ENCODE data around the gene MED13L.
A peak's percentile ranks its signal among the peaks of the same experiment; 100 is the strongest.

MED13L gene

DNA sequence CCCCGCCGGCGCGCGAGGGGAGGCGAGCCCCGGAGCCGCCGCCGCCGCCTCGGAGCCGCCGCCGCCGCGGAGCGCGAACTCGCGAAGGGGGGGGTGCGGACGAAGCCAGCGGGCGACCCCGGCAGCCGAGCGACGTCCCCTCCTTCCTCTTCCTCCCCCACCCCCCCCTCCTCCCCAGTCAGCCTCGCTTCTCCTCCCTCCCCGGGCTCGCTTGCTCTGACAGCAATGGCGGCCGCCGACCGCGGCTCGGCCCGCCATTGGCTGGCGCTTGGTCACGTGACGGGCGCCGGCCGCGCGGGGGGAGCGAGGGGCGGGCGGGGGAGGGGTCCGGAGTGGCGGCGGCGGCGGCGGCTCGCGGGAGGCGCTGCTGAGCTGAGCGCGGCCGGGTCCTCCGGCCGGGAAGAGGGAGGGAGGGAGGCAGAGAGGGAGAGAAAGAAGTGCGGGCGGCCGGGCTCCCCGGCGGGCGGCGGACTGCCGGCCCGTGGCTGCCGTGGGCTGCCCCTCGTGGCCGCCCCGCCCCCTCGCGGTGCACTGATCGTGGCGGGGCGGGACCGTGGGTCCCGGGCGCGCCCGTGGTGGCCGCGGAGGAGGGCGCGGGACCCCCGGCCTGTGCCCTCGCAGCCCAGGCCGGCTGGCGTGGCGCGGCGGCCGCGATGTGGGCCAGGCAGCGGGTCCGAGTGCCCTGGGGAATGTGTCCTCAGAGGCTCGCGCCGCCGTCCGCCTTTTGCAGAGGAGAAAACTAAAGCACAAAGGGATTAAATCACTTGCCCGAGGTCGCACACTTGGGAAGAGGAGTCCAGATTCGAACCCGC is at the start of gene MED13L:
Gene MED13L, minus strand, starts transcription at position 227 of the 812 bp plus-strand sequence. CDS start 562 bp downstream, outside the sequence.
- DNase-seq = peak; percentile 58

DNA sequence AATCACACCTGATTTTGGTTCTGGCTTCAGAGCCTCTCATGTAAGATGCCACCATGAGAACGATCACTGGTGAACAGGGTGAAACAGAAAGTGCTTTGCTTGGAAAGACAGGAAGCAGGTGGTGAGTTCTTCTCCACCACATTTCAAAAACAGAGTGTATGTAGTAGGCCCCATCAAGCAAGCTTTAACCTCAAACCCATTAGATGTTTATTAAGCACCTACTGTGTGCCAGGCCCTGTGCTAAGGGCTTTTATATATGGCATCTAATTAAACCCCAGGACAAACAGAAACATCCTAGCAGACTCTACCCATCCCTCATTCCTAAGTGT is 47.8 kb upstream of the MED13L start:
- DNase-seq = peak; percentile 13

DNA sequence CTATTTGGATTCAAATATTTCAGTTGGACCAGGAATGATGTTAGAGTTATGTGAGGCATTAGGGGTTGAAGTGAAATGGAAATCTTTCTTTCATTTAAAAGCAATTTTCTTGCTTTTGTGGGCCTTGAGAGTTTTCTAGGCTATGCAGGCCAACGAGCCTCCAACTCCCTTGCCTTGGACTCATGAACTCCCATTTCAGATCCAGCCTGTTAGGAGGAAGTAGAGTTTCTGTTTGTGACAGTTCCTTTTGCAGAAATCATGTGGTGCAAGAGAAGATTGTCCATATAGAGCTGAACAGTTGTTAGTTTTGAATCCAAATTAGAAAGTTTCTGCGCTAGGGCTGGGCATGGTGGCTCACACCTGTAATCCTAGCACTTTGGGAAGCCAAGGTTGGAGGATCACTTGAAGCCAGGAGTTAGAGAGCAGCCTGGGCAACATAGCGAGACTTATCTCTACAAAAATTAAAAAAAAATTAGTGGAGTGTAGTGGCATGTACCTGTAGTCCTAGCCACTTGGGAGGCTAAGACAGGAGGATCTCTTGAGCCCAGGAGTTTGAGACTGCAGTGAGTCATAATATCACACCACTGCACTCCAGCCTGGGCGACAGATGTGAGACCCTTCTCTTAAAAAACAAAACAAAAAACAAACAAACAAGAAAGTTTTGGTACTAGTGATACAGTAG is 47.3 kb upstream of the MED13L start:
- DNase-seq = peak; percentile 47

DNA sequence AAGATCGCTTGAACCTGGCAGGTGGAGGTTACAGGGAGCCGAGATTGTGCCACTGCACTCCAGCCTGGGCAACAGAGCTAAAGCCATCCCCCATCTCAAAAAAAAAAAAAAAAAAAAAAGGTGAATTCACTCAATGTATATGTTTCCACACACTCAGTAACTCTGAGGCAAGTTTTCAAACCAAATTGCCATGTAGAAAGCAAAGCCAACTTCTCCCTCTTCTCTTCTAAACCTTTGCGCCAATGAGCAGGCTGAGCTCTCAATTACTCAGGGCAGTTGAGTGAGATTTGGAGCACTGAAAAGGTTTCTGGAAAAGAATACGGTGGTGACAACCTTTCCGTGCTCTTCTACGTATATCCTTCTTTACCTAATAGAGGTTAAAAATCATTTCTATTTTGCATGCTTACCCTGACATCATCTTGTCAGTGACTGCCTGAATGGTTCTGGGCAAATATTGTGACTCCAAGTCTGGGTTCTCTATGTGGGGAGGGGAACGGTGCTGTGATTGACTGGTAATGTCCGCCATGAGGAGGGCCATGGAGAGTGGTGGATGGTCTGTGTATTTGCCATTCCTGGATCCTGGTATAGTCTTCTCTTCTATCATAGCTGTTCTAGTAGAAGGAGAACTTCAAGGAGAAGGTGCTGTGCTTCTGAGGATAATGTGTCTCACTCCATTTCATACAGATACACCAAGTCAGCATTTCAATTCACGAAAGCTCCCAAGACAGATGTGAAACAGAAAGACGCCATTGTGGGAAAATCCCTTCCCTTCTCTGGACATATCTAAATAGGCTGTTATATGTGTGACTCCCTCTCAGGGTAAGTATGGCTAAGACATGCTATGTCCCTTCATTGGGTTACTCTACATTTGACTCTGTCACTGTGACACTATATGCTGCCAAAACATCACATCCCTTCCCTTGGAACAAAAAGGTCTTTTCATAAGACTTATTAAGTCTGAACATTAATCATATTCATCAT is 46.2 kb upstream of the MED13L start:
- no peak for DNase-seq

DNA sequence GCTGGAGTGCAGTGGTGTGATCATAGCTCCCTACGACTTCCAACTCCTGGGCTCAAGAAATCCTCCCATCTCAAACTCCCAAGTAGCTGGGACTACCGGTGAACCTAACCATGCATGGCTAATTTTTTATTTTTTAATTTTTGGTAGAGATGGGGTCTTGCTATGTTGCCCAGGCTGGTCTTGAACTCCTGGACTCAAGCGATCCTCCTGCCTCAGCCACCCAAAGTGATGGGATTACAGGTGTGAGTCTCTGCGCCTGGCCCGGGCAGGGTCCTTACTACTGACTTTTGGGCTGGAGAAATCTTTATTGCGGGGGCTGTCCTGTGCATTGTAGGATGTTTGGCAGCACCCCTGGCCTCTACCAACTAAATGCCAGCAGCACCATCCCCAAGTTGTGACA is 44.4 kb upstream of the MED13L start:
- no peak for DNase-seq

DNA sequence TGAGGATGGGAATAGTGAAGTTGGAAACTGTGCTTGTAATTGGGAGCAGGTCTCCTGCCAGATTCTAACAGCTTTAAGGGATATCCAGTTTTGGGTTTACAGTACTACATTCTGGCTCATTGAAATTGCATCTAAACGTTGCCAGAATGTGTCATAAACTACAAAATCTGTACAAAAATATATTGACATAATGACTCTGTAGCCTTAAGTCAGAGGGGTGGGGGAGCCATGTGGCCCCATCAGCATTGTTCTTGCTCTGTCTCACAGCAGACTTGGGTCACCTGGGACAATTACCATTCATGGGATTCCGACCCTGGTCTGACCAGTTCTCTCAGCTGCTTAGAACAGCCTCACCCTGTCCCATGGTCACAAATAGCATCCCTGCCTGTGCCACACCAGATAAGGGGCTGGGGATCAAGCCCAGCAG is 43.3 kb upstream of the MED13L start:
- DNase-seq = no peak

DNA sequence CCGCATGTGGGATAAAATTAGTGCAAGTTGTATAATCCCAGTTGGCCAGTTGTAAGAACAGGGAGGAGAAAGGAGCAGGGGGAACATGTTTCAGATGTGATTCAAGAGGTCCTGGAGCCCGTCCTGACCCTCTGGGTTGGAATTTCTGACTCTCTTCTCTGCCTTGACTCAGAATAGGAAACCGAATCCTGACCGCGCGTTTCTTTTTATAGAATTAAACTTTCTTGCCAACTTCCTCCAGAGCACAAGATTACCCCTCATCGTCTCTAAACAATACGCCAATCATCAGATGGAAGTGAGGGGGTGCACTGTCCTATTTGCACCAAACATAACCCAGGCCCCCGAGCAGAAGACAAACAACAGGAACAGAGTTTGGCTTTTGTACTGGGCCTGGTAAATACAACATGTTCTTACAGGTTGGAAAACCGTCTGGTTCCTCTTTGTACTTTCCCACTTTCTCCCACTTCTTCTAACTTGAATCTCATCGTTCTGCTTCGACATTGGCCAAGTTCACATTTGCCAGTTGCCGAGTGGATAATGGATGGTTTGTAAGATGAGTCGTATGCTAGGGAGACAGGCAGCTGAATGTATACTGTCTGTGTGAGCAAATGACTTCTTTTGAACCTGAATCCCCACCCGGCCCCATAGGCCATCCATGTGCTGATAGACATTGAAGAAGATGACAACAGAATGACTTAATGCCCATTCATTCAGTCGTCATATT is 42.6 kb upstream of the MED13L start:
- no peak for DNase-seq

DNA sequence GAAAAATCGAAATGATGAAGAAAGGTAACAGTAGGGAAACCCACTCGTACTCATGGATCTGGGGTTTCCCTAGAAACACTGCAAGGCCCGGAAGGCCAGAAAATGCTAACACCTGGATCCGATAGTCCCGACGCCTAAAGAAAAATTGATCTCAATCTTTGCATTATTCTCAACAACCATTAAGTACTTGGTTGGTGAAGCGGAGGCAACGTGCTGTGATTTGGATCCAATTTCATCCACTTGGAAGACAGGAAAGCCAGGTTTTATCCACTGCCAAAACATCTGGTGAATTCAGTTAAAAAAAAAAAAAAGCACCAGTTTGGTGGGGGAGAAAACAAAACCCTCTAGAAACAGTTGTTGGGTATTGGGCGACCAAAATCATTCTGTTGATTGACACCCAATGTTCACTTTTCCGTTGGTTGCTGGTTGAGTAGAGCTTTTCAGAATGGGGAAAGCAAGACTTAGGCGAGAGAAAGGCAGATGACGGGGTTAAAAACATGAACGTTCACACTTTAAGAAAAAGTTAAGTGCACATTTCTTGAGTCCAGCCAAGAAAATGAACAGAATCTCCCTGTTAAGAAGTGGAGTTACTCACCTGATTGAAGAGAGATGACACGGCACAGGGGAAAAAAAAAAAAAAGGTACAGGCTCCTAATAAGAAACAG is 41.9 kb upstream of the MED13L start:
- DNase-seq = no peak

DNA sequence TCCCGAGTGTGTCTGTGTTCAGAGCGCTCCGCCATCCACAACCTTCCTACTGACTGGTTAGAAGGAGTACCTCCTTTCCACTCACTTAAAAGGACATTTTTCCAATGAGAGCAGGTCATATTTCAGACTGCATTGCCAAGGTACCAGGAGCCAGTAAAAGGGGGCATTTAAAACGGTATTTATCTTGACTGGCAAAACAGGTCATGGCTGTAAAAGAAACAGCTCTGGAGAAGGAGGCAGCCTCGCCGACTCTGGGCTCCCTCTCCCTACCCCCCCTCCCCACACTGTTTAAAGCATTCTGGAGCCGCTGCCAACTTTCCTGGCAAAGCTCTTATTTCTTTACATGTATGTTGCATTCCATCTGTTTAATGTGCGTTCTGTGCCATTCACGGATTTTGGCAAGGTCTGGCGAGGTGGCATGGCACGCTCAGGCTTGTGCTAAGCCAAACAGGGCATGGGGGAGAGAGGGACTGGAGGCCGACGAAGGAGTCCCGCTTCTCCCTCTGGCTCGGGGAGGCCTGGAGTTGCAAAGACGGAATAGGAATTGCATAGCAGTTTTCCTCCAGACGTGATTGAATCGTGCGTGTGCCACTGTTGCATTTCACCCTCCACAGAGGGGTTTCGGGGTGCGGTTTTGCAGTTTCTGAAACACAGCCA is 41.2 kb upstream of the MED13L start:
- DNase-seq = no peak

DNA sequence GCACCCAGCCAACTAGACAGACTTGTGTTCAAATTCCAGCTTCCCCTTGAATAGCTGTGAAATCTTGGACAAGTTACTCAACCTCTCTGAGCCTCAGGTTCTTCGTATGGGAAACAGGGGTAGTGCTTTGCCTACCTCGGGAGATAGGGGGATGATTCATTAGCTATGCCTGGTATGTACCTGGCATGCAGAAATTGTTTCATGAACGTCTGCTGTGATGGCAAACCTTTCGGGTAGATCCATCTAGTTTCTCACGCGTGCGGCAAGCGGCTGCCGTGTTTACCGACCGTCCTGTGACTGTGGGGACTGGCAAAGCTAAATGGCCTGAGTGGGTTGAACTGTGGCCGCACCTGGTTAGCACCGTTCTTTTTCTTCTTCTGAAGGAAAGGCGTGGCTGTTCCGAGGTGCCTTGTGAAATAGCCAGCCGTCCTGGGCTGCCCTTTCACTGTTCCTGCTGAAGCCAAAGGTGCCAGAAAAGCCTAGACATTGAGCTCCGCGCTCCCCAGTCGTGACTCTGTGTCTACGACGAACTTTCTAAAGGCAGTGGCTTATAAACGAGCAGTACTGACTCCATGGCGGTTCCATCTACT is 40.6 kb upstream of the MED13L start:
- DNase-seq = no peak

DNA sequence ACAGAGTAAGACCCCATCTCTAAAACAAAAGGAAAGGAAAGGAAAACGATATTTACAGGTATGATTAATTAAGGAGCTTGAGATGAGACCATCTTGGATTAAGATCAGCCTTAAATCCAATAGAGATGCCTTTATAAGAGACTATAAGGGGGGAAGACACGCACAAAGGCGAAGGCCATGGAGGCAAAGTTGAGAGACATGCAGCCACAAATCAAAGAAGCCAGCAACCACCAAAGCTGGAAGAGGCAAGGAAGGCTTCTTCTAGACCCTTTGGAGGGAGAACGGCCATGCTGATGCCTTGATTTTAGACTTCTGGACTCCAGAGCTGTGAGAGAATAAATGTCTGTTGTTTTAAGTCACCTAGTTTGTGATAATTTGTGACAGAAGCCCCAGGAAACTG is 39.6 kb upstream of the MED13L start:
- DNase-seq = no peak

DNA sequence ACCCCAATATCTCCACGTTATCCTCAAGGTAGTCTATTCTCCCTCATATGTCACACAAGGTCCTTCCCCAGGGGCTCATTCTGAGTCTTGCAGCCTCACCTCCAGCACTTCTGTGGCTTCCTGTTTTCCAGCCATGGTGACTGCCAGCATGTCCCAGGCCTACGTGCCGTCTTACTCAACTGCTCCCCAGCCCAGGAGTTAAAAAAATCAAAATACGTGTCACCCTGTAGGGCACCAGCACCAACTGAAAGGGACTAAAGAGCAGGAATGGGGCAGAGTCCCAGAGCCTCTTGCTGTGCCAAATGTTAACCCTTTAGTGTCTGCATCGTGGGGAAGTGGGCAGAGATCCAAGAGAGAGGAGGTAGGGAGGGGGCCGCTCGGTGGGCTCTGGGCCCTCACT is 37.0 kb upstream of the MED13L start:
- peak; percentile 32 for DNase-seq

DNA sequence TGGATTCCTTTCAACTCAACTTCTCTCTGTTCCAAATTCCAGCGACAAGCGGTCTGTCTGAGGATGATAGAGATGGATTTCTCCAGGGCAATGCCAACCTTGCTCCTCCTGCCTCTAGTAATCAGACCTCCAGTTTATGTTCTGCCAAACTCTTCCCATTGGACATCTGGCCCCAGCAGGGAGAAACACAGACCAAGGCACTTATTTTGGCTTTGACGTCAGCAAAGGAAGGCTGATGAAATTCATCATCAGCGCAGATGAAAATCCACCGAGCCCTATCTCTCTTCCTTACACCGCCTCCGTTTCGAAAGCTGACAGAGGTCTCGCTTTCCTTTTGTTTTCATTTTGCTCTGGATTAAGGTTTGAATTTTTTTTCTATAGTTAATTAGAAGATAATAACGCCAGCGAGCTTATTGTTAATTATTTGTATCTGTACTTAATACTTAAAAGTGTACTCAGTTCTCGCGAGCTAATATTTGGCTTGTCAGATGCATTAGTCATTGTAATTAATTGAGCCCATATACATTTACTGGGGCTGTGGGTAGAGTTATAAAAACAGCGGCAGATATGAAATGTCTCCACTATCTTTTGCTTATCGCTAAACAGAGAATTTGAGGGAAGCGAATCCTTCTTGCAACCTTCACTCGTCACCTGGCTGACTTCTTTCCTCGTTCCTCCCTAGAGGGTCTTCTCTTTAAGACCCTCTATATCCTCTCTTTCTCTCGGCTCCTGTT is 35.9 kb upstream of the MED13L start:
- DNase-seq = no peak

DNA sequence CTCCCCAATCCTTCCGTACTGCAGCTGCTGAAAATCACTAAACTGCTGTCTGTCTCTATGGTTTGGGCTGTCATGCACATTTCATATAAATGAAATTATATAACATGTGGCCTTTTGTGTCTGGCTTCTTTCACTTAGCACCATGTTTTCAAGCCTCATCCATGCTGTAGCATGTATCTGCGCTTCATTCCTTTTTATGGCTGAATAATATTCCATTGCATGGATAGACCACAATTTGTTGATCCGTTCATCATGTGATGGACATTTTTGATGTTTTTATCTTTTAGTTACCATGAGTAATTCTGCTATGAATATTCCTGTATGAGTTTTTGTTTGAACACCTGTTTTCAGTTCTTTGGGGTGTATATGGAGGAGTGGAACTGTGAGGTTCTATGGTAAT is 32.6 kb upstream of the MED13L start:
- no peak for DNase-seq

DNA sequence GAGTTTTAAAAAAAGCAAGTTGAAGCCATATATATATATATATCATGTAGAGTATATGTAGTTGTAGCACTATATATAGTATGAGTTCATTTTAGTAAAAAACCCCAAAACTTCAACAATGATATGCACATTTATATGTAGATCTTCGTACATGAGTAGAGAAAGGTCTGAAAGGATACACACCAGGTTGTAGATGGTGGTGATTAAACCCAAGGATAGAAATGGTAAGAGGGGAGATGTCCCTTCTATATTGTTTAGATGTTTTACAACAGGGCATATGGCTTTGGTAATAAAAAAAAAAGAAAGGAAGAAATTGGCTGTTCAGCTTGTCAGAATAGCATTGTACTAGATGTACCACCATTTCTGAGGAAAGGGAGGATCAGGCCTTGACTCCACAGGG is 31.9 kb upstream of the MED13L start:
- DNase-seq = no peak

DNA sequence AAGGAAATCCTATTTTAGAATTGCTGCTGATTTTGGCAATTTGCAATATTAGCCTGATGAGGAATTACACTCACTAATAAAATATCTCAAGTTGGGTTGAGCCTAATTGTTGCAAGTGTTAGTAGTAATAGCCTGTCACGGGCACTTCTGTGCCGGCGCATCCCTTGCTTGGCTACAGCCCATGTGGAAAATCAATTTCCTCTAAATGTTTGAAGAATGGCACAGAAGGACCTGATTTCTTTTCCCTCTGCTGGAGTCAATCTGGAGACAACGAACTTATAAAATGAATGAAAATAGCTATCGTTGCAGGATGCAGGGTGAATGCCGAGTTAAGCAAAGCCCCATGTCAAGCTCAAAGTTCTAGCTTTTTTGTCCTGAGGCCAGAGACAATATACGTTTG is 31.2 kb upstream of the MED13L start:
- no peak for DNase-seq

DNA sequence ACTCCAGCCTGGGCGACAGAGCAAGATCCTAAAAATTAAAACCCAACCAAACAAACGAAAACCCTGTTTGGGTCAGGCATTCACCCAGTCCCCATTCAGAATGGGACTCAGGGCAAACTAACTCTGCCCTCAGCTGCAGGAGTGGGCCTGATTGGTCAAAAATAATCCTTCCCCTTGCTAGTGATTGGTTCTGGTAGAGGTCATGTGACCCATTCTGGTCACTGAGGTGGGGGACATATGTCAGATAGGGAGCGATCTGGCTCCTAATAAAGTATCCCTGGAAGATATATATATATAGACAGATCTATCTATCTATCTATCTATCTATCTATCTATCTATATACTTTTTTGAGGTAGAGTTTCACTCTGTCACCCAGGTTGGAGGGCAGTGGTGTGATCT is 29.5 kb upstream of the MED13L start:
- DNase-seq = no peak

DNA sequence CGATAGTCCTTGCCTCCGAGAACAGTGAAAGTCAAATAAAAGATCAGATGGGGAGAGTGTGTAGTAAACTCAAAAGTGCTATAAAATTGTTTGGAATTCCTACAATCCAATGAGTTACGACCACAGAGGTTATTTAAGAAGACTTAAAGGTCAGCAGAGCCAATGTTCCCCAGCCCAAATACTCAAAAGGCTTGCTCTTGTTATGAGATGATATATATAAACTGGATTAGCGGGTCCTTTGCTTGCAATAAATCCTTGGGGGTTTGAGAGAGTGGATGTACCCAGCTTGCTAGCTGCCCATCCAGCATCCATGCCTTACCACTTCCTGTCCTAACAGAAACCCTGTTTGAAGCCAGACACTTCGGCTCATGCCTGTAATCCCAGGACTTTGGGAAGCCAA is 29.0 kb upstream of the MED13L start:
- DNase-seq = no peak

DNA sequence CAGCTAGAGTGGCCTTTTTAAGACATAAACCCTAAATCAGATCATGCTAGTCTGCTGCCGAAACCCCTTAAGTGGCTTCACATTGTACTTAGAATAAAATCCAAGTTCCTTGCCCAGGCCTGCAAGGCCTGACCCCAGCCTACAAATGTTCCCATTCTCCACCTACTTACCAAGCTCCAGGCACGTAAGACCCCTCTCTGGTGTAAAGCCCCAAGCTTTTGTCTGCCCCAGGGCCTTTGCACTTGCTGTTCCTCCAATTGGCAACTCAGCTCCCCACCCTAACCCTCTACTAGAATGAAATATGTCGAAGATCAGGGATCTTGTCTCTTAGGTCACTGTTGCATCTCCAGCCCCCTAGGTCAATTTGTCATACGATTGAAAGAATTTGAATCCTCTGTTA is 27.1 kb upstream of the MED13L start:
- no peak for DNase-seq

DNA sequence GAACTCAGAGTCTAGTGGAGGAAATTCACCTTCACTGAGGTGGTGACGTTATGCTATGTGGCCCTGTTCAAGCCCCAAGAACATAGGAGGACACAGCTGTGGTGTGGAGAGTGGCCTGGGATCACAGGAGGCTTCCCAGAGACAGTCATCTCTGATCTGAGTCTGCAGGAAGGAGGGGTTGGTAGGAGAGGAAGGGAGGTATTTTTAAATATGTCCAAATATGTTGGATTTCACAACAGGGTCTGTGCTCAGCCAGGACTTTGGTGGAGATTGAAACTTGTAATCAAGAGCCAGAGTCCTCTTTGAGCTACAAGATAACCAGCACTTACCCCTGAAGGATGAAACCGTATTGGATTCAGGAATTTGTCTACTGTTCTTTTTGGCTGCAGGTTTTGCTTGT is 26.4 kb upstream of the MED13L start:
- DNase-seq = peak; percentile 27

DNA sequence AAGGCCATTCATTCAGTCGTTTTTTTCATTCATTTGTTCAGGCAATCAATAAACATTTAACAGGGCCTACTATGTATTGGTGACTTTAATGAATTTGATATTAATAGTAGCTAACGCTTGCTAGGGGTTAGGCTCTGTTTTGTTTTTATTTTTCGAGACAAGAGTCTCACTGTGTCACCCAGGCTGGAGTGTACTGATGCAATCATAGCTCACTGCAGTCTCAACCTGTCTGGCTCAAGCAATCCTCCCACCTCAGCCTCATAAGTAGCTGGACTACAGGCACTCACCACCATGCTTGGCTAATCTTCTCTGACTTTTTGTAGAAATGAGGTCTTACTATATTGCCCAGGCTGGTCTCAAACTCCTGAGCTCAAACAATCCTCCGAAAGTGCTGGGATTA is 25.6 kb upstream of the MED13L start:
- no peak for DNase-seq

Data from GF-D8 (cell line).